ENCODE results near the gene ZNF467.
A peak's percentile ranks its signal among the peaks of the same experiment; 100 is the strongest.

ZNF467 gene

DNA sequence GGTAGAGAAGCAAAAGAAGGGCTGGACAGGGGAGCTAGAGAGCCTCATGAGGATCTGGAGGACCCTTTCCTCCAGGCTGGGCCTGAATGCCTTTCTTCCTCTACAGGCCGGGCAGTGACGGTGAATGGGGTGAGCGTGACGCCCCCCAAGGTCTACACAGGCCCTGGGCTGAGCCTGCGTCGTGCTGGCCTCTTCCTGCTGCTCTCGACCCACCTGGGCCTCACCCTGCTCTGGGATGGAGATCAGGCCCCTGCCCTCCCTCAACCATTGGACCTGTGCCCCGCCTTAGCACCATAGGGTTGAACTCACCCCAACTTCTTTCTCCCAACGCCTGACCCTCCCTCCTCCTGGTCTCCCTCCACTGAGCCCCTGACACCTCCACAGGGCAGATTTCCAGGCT, 12.6 kb upstream of the ZNF467 start:
- no peak for DNase-seq (ENCODE audit: low spot score)

- DNase-seq (ENCODE audit: low spot score) = no peak
Measured at GRCh38 chr7:149785402-149785801, 12.0 kb upstream of the ZNF467 start.

GRCh38 chr7:149784251-149784608, 10.8 kb upstream of the ZNF467 start:
- DNase-seq (ENCODE audit: low spot score) = no peak

- DNase-seq (ENCODE audit: low spot score) = no peak
Measured at GRCh38 chr7:149783386-149784250, 10.2 kb upstream of the ZNF467 start.

- DNase-seq (ENCODE audit: low spot score) = no peak
Measured at GRCh38 chr7:149782682-149783345, 9.4 kb upstream of the ZNF467 start.

DNA sequence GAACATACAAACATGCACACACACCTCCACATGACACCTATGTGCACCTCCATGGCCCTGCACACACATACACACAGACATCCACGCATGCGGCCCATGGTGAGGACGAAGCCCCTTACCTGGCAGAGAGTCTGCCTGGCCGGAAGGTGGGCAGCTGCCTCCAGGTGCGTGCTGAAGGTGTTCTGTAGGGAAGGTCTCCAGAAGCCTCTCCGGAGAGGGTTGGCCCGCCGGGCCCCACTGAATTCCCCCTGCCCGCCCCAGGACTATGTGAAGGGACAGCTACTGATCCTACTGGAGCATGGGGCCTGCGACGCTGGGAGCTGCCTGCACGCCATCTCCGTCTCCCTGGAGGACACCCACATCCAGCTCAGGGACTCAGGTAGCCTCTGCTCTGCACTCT, 8.5 kb upstream of the ZNF467 start:
- no peak for DNase-seq (ENCODE audit: low spot score)

- no peak for DNase-seq (ENCODE audit: low spot score)
Measured at GRCh38 chr7:149780636-149781419, 7.4 kb upstream of the ZNF467 start.

DNA sequence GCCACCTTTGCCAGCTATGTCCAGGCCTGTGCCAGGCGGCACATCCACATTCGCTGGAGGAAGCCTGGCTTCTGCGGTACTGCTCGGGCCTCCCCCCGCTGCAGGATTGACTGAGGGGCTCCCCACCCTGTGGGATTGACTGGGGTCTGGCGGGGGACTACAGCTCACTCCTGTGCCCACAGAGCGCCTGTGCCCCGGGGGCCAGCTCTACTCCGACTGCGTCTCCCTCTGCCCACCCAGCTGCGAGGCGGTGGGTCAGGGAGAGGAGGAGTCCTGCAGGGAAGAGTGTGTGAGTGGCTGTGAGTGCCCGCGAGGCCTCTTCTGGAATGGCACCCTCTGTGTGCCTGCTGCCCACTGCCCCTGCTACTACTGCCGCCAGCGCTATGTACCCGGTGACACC, 6.7 kb upstream of the ZNF467 start:
- no peak for DNase-seq (ENCODE audit: low spot score)

- DNase-seq (ENCODE audit: low spot score) = no peak
Measured at GRCh38 chr7:149779502-149779805, 6.1 kb upstream of the ZNF467 start.

- no peak for DNase-seq (ENCODE audit: low spot score)
Measured at GRCh38 chr7:149778696-149779501, 5.5 kb upstream of the ZNF467 start.

GRCh38 chr7:149778327-149778637, 4.9 kb upstream of the ZNF467 start:
- DNase-seq (ENCODE audit: low spot score) = no peak

GRCh38 chr7:149777551-149778326, 4.4 kb upstream of the ZNF467 start:
- no peak for DNase-seq (ENCODE audit: low spot score)

DNA sequence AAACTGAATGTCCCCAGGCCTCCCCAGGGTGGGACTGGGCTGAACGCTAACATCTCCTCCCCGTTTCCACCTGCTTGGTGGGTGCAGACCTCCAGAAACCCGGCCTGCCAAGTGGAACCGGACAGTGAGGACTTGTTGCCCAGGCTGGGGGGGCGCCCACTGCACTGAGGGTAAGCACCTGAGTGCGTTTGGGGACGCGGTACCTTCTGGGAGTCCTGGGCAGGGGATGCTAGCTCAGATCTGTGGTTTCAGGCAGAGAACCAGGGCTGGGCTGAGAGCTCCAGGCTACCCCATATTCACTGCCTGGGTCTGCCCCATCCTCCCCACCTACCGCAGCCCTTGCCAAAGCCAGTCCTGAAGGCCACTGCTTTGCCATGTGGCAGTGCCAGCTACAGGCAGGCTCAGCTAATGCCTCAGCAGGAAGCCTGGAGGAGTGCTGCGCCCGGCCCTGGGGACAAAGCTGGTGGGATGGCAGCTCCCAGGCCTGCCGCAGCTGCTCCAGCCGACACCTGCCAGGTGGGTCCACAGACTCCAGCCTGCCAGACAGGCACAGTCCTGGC, 3.5 kb upstream of the ZNF467 start:
- DNase-seq (ENCODE audit: low spot score) = no peak

- DNase-seq (ENCODE audit: low spot score) = no peak
Measured at GRCh38 chr7:149776289-149776688, 2.9 kb upstream of the ZNF467 start.

DNA sequence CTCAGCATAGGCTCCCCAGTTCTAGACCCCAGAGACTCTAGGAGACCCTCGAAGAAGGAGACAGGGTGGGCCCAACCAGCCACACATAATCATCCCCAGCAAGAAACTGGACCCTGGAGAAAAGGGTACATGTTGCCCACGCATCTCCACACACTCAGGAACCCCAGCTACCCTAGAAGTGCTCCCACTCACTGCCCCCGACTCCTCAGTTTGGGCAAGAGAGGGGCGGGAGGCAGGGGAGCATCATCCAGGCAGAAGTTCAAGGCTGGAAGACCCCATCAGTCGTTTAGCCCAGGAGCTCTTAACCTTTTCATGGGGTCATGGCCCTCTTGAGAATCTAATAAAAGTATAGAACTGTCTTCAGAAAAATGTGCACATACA, 1.8 kb upstream of the ZNF467 start:
- DNase-seq (ENCODE audit: low spot score) = no peak

DNA sequence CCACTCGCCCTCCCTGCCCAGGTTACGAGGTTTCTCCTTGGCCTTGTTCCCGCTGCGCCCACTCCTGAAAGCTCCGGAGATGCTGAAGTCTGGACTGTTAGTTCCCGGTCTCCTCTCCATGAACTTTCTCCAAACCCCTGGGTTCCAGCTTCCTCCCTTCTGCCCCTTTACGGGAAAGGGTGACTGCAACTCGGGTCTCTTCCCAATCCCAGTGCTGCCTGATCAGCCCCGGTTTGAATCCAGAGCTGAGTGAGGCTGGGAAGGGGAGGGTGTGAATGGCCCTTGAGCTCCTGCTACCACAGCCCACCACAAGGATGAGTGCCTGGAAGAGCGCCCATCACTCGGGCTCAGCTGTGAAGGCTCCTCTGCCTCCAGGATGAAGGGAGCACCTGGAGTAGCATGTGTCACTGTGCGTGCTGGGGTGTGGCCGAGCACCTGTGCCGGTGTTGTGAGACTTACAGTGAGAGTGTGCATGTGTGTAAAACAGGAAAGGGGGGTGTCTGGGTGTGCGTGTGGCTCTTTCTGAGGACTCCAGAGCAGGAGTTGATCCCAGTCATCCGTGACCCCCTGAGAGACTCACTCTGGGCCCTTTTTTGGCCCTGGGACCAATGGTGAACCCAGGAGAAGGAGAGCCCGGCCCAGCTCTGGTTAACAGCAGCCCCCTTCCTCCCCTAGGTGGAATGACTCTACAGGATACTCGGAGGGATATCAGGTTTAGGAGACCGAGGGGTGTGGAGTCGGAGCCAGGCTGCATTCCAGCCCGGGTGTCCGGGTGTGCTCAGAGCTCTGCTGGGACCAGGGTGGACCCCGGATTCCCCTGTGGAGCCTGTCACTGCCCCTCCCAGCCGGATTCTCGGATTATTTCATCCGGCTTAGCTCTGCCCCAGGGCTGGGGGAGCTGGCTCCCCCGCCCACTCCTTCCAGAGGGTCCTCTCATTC, 1.1 kb upstream of the ZNF467 start:
- no peak for DNase-seq (ENCODE audit: low spot score)

DNA sequence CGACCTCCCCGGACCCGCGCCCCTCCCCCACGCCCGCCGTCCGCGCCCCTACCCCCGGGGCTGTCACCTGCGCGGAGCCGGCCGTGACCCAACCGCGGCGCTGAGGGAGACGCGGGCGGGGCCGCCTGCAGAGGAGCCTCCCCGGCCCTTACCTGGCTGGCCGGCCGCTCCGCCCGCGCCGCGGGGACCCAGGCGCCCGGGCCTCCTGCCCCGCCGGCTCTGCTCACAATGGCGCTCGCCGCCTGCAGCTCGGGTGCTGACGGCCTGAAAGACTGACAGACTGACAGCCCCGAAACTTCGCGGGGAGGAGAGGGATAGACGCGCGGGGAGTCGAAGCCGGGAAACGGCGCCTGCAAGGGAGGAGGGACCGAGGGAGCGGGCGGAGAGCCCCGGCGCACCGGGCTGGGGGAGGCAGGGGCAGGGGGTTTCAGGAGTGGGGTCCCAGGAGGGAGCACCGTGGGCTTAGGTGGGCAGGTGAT, 393 bp downstream of the ZNF467 start:
- no peak for DNase-seq (ENCODE audit: low spot score)

- peak; percentile 50 for DNase-seq (ENCODE audit: low spot score)
Measured at GRCh38 chr7:149772241-149772955, 990 bp downstream of the ZNF467 start.

GRCh38 chr7:149771720-149772240, 1.6 kb downstream of the ZNF467 start:
- peak; percentile 98 for DNase-seq (ENCODE audit: low spot score)

All from AG08396 (cell line).